ENCODE data around the gene CCDC146.
"Not testable (repeated sequence)": the region's sequence is repeated elsewhere in the genome, so short reads cannot be mapped to it uniquely, and the experiment has no call there.

The CCDC146 gene

GRCh38 chr7:77121860-77122681, at the start of gene CCDC146:
Gene CCDC146, plus strand, starts transcription at chr7:77122615. Its CDS starts 45,054 bp downstream, at chr7:77167669.
- DNase-seq: peak; percentile 99

GRCh38 chr7:77074786-77075396, 47.5 kb upstream of the CCDC146 start:
- not testable (repeated sequence) for DNase-seq

GRCh38 chr7:77077060-77077459, 45.4 kb upstream of the CCDC146 start:
- not testable (repeated sequence) for DNase-seq

GRCh38 chr7:77079112-77079511, 43.3 kb upstream of the CCDC146 start:
- DNase-seq: not testable (repeated sequence)

GRCh38 chr7:77079624-77080023, 42.8 kb upstream of the CCDC146 start:
- DNase-seq: not testable (repeated sequence)

GRCh38 chr7:77080236-77080635, 42.2 kb upstream of the CCDC146 start:
- not testable (repeated sequence) for DNase-seq

GRCh38 chr7:77082192-77082591, 40.2 kb upstream of the CCDC146 start:
- not testable (repeated sequence) for DNase-seq

GRCh38 chr7:77092301-77092700, 30.1 kb upstream of the CCDC146 start:
- not testable (repeated sequence) for DNase-seq

- DNase-seq: not testable (repeated sequence)
Measured at GRCh38 chr7:77100501-77100900, 21.9 kb upstream of the CCDC146 start.

GRCh38 chr7:77101187-77101586, 21.2 kb upstream of the CCDC146 start:
- not testable (repeated sequence) for DNase-seq

GRCh38 chr7:77102671-77103070, 19.7 kb upstream of the CCDC146 start:
- not testable (repeated sequence) for DNase-seq

- not testable (repeated sequence) for DNase-seq
Measured at GRCh38 chr7:77105904-77106303, 16.5 kb upstream of the CCDC146 start.

GRCh38 chr7:77107659-77108058, 14.8 kb upstream of the CCDC146 start:
- DNase-seq: not testable (repeated sequence)

- DNase-seq: not testable (repeated sequence)
Measured at GRCh38 chr7:77108362-77108761, 14.1 kb upstream of the CCDC146 start.

GRCh38 chr7:77112719-77113306, 9.6 kb upstream of the CCDC146 start:
- DNase-seq: peak; percentile 17

GRCh38 chr7:77125486-77125885, 3.1 kb downstream of the CCDC146 start:
- DNase-seq: not testable (repeated sequence)

GRCh38 chr7:77127009-77127408, 4.6 kb downstream of the CCDC146 start:
- not testable (repeated sequence) for DNase-seq

GRCh38 chr7:77128582-77129410, 6.4 kb downstream of the CCDC146 start:
- not testable (repeated sequence) for DNase-seq

- not testable (repeated sequence) for DNase-seq
Measured at GRCh38 chr7:77131781-77132180, 9.4 kb downstream of the CCDC146 start.

- DNase-seq: not testable (repeated sequence)
Measured at GRCh38 chr7:77138668-77139067, 16.3 kb downstream of the CCDC146 start.

- not testable (repeated sequence) for DNase-seq
Measured at GRCh38 chr7:77140291-77140690, 17.9 kb downstream of the CCDC146 start.

GRCh38 chr7:77152232-77152631, 29.8 kb downstream of the CCDC146 start:
- not testable (repeated sequence) for DNase-seq

Measured in NCI-H1436 (cell line).